Measurements from ENCODE around the gene IGSF21.

The IGSF21 gene

GRCh38 chr1:18384059-18384458 lies 276.5 kb downstream of the IGSF21 start:
- DNase-seq: no peak

GRCh38 chr1:18384471-18384870 lies 276.9 kb downstream of the IGSF21 start:
- DNase-seq: no peak

- no peak for DNase-seq
These were observed 277.7 kb downstream of the IGSF21 start for GRCh38 chr1:18385239-18385790.

- DNase-seq: no peak
These were observed 279.0 kb downstream of the IGSF21 start for GRCh38 chr1:18386591-18386990.

- no peak for DNase-seq
These were observed 279.7 kb downstream of the IGSF21 start for GRCh38 chr1:18387307-18387706.

- DNase-seq: no peak
These were observed 283.4 kb downstream of the IGSF21 start for GRCh38 chr1:18390953-18391352.

- no peak for DNase-seq
These were observed 287.1 kb downstream of the IGSF21 start for GRCh38 chr1:18394563-18395156.

- DNase-seq: no peak
These were observed 288.8 kb downstream of the IGSF21 start for GRCh38 chr1:18396247-18396980.

GRCh38 chr1:18397641-18398040 lies 290.0 kb downstream of the IGSF21 start:
- DNase-seq: no peak

GRCh38 chr1:18398791-18399530 lies 291.4 kb downstream of the IGSF21 start:
- no peak for DNase-seq

- DNase-seq: no peak
These were observed 292.9 kb downstream of the IGSF21 start for GRCh38 chr1:18400347-18401102.

GRCh38 chr1:18401921-18402320 lies 294.3 kb downstream of the IGSF21 start:
- DNase-seq: no peak

- no peak for DNase-seq
These were observed 296.9 kb downstream of the IGSF21 start for GRCh38 chr1:18404460-18404859.

- DNase-seq: no peak
These were observed 299.8 kb downstream of the IGSF21 start for GRCh38 chr1:18407166-18408045.

- DNase-seq: no peak
These were observed 301.2 kb downstream of the IGSF21 start for GRCh38 chr1:18408656-18409370.

- DNase-seq: no peak
These were observed 302.1 kb downstream of the IGSF21 start for GRCh38 chr1:18409609-18410237.

GRCh38 chr1:18410407-18410806 lies 302.8 kb downstream of the IGSF21 start:
- no peak for DNase-seq

- no peak for DNase-seq
These were observed 303.7 kb downstream of the IGSF21 start for GRCh38 chr1:18411321-18411720.

- DNase-seq: no peak
These were observed 304.4 kb downstream of the IGSF21 start for GRCh38 chr1:18411820-18412641.

- DNase-seq: no peak
These were observed 305.3 kb downstream of the IGSF21 start for GRCh38 chr1:18412882-18413353.

Measured in SIG-M5 (cell line).